ENCODE data around the gene LMOD2. TPM values are rescaled to one million over a fixed set of nuclear protein-coding genes. Genes with fewer than 3 reads are reported as not detected.

LMOD2 gene
- total and polyA plus RNA-seq, 9 of the 15 experiments (the other 6 are each of a cell fraction or from before 2014, with no cell fraction given): 0.04 TPM; not detected in 8

DNA sequence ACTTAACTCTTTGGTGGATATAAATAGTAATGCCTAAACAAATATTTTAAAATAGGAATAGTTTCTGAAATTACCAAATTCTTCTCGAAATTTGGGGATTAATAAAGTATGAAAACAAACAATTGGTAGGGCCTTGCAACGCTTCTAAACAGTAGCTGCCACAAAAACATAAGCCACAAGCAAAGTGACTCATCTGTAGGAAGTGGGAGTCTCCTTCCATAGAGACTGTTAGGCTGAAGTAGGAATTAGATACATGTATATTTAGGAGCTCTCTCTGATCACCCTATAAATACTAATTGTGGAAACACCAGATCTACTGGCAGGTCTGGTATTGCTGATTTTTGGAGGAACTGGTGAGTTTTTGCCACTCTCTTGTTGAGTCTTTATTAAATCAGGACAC lies 5.7 kb upstream of the LMOD2 start (continued):
- TF ChIP-seq, protein P1, sequence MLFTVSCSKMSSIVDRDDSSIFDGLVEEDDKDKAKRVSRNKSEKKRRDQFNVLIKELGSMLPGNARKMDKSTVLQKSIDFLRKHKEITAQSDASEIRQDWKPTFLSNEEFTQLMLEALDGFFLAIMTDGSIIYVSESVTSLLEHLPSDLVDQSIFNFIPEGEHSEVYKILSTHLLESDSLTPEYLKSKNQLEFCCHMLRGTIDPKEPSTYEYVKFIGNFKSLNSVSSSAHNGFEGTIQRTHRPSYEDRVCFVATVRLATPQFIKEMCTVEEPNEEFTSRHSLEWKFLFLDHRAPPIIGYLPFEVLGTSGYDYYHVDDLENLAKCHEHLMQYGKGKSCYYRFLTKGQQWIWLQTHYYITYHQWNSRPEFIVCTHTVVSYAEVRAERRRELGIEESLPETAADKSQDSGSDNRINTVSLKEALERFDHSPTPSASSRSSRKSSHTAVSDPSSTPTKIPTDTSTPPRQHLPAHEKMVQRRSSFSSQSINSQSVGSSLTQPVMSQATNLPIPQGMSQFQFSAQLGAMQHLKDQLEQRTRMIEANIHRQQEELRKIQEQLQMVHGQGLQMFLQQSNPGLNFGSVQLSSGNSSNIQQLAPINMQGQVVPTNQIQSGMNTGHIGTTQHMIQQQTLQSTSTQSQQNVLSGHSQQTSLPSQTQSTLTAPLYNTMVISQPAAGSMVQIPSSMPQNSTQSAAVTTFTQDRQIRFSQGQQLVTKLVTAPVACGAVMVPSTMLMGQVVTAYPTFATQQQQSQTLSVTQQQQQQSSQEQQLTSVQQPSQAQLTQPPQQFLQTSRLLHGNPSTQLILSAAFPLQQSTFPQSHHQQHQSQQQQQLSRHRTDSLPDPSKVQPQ (CRISPR knock-in tag; IDR thresholded peaks at IDR 0.05; ENCODE audit: borderline replicate concordance): no peak
- TF ChIP-seq, protein P2, sequence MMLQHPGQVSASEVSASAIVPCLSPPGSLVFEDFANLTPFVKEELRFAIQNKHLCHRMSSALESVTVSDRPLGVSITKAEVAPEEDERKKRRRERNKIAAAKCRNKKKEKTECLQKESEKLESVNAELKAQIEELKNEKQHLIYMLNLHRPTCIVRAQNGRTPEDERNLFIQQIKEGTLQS (IDR thresholded peaks at IDR 0.05): 0 out of 2 replicates have a peak, but pooled peaks have one; percentile 44
- TF ChIP-seq, protein P2 (CRISPR knock-in tag; conservative IDR thresholded peaks at IDR 0.05): no peak
- TF ChIP-seq, protein P3, sequence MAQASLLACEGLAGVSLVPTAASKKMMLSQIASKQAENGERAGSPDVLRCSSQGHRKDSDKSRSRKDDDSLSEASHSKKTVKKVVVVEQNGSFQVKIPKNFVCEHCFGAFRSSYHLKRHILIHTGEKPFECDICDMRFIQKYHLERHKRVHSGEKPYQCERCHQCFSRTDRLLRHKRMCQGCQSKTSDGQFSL (CRISPR knock-in tag; IDR thresholded peaks at IDR 0.05): no peak
- TF ChIP-seq, protein P3 (tag; IDR thresholded peaks at IDR 0.05): no peak
- TF ChIP-seq, protein P4, sequence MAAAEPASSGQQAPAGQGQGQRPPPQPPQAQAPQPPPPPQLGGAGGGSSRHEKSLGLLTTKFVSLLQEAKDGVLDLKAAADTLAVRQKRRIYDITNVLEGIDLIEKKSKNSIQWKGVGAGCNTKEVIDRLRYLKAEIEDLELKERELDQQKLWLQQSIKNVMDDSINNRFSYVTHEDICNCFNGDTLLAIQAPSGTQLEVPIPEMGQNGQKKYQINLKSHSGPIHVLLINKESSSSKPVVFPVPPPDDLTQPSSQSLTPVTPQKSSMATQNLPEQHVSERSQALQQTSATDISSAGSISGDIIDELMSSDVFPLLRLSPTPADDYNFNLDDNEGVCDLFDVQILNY (CRISPR knock-in tag; IDR thresholded peaks at IDR 0.05): no peak
- TF ChIP-seq HIVEP1 (CRISPR knock-in tag; IDR thresholded peaks at IDR 0.05) (no peak), SNRNP70 (optimal IDR thresholded peaks at IDR 0.05; ENCODE audit: low read depth, low read length) (no peak), ZNF24 (IDR thresholded peaks at IDR 0.05) (no peak), SRSF9 (IDR thresholded peaks at IDR 0.05; ENCODE audit: borderline replicate concordance, low read depth, low read length) (no peak)
